ENCODE measurements around the gene ART3. TPM values are rescaled to one million over a fixed set of nuclear protein-coding genes. Genes with fewer than 3 reads are reported as not detected.

ART3 gene
- total RNA-seq, 1 experiment from 2014 or later, result not detected

DNA sequence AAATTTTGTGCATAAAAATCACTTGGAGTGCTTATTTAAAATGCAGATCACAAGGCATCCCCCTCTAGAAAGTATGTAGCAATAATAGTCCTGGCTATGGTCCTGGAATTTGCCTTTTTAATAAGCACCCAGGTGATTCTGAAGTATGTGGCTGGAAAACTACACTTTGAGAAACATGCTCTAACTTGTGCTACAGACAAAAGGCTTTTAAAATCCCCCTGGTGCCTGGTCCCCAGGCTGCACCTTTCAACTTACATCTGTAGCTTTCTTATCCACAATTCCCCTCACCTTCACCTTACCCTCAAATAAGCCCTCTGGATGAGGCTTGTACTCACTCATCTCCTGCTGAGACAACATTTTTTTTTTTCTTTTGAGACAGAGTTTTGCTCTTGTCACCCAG lies 21.1 kb downstream of the ART3 start:
- DNase-seq (ENCODE audit: low read depth, low spot score), result no peak
- no peak for TF ChIP-seq TCF7L2 (IDR thresholded peaks at IDR 0.05; ENCODE audit: low read depth, low read length)
- TF ChIP-seq SIN3A (IDR thresholded peaks at IDR 0.05; ENCODE audit: borderline replicate concordance, insufficient read depth, low read depth, low read length), result no peak
- TF ChIP-seq, protein P1, sequence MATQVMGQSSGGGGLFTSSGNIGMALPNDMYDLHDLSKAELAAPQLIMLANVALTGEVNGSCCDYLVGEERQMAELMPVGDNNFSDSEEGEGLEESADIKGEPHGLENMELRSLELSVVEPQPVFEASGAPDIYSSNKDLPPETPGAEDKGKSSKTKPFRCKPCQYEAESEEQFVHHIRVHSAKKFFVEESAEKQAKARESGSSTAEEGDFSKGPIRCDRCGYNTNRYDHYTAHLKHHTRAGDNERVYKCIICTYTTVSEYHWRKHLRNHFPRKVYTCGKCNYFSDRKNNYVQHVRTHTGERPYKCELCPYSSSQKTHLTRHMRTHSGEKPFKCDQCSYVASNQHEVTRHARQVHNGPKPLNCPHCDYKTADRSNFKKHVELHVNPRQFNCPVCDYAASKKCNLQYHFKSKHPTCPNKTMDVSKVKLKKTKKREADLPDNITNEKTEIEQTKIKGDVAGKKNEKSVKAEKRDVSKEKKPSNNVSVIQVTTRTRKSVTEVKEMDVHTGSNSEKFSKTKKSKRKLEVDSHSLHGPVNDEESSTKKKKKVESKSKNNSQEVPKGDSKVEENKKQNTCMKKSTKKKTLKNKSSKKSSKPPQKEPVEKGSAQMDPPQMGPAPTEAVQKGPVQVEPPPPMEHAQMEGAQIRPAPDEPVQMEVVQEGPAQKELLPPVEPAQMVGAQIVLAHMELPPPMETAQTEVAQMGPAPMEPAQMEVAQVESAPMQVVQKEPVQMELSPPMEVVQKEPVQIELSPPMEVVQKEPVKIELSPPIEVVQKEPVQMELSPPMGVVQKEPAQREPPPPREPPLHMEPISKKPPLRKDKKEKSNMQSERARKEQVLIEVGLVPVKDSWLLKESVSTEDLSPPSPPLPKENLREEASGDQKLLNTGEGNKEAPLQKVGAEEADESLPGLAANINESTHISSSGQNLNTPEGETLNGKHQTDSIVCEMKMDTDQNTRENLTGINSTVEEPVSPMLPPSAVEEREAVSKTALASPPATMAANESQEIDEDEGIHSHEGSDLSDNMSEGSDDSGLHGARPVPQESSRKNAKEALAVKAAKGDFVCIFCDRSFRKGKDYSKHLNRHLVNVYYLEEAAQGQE (IDR thresholded peaks at IDR 0.05; ENCODE audit: insufficient read depth in 1 of 2, low read depth in 2 of 2, low read length in 1 of 2), result no peak
- TF ChIP-seq POLR2AphosphoS5 (IDR thresholded peaks at IDR 0.05; ENCODE audit: low read depth, low read length), result no peak
- TF ChIP-seq, protein P2, sequence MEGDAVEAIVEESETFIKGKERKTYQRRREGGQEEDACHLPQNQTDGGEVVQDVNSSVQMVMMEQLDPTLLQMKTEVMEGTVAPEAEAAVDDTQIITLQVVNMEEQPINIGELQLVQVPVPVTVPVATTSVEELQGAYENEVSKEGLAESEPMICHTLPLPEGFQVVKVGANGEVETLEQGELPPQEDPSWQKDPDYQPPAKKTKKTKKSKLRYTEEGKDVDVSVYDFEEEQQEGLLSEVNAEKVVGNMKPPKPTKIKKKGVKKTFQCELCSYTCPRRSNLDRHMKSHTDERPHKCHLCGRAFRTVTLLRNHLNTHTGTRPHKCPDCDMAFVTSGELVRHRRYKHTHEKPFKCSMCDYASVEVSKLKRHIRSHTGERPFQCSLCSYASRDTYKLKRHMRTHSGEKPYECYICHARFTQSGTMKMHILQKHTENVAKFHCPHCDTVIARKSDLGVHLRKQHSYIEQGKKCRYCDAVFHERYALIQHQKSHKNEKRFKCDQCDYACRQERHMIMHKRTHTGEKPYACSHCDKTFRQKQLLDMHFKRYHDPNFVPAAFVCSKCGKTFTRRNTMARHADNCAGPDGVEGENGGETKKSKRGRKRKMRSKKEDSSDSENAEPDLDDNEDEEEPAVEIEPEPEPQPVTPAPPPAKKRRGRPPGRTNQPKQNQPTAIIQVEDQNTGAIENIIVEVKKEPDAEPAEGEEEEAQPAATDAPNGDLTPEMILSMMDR (IDR thresholded peaks at IDR 0.05), result no peak
- no peaks in the 10 kb centered on the region for H3K27me3 ChIP-seq (ENCODE audit: control insufficient read depth, insufficient read depth, low read length)
- no peaks in the 10 kb centered on the region for H3K36me3 ChIP-seq (ENCODE audit: control insufficient read depth, insufficient read depth, low read length)
- no peak for ATAC-seq
- H3K27ac ChIP-seq (ENCODE audit: low read length), result no peak overlapping the region
- no peaks in the 10 kb centered on the region for H3K9me3 ChIP-seq (ENCODE audit: control insufficient read depth, insufficient read depth, low read depth, low read length)
- in situ Hi-C loops (cut with HindIII; ENCODE audit: low pct_unique_long_range_greater_than_20kb, low sequenced_read_pairs), result no loop called here
- BruUV-seq (replicated peaks), result no TSS peak
- ChIA-PET CTCF (no interaction called here), POLR2A (no interaction called here)
- H3K4me1 ChIP-seq (ENCODE audit: control insufficient read depth, insufficient read depth, low read length), result no peaks in the 10 kb centered on the region
- intact Hi-C loops (cut with micrococcal nuclease; ENCODE audit: unreplicated experiment), result no loop called here
- no peak overlapping the region for H3K4me3 ChIP-seq (ENCODE audit: low read depth in 2 of 2, low read length in 2 of 2)

DNA sequence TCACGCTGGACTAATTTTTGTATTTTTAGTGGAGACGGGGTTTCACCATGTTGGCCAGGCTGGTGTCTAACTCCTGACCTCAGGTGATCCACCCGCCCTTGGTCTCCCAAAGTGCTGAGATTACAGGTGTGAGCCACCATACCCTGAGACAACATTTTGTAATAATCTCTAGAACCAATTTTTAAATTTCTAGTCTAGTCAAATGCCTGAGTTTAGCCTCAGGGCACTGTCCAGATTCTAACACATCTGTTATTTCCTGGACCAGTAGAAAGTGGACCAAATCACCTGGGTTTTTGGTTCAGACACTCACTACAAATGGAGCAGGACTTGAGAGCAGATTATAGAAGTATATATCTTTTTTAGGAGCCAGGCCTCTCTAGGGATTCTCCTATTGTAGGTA lies 21.6 kb downstream of the ART3 start:
- Histone ChIP-seq H3K4me3 (ENCODE audit: low read depth in 2 of 2, low read length in 2 of 2) (no peak overlapping the region), H3K27ac (ENCODE audit: low read length) (no peak overlapping the region), H3K27me3 (ENCODE audit: control insufficient read depth, insufficient read depth, low read length) (no peaks in the 10 kb centered on the region), H3K4me1 (ENCODE audit: control insufficient read depth, insufficient read depth, low read length) (no peaks in the 10 kb centered on the region), H3K9me3 (ENCODE audit: control insufficient read depth, insufficient read depth, low read depth, low read length) (no peaks in the 10 kb centered on the region), H3K36me3 (ENCODE audit: control insufficient read depth, insufficient read depth, low read length) (no peaks in the 10 kb centered on the region)
- ChIA-PET CTCF (no interaction called here), POLR2A (no interaction called here)
- TF ChIP-seq, protein P1 (IDR thresholded peaks at IDR 0.05; ENCODE audit: insufficient read depth in 1 of 2, low read depth in 2 of 2, low read length in 1 of 2), result no peak
- TF ChIP-seq, protein P2 (IDR thresholded peaks at IDR 0.05), result no peak
- TF ChIP-seq POLR2AphosphoS5 (IDR thresholded peaks at IDR 0.05; ENCODE audit: low read depth, low read length) (no peak), SIN3A (IDR thresholded peaks at IDR 0.05; ENCODE audit: borderline replicate concordance, insufficient read depth, low read depth, low read length) (no peak), TCF7L2 (IDR thresholded peaks at IDR 0.05; ENCODE audit: low read depth, low read length) (no peak)
- intact Hi-C loops (cut with micrococcal nuclease; ENCODE audit: unreplicated experiment) (no loop called here), in situ Hi-C loops (cut with HindIII; ENCODE audit: low pct_unique_long_range_greater_than_20kb, low sequenced_read_pairs) (no loop called here)
- ATAC-seq, result no peak
- no TSS peak for BruUV-seq (replicated peaks)
- DNase-seq (ENCODE audit: low read depth, low spot score), result no peak

All from Panc1 (cell line).